GM19240 (cell line): Measurements from ENCODE around the gene HOTAIR.

ENCODE experiments used
- DNase-seq: peaks from one replicate; pipeline ENCODE4 v3.0.0; 2011; ENCODE audit warnings: low spot score; ENCODE audit not compliant: insufficient read length

Gene HOTAIR

GRCh38 chr12:53976172-53976822 lies 1.5 kb upstream of the HOTAIR start:
- no peak for DNase-seq

- no peak for DNase-seq
These were observed 862 bp upstream of the HOTAIR start for GRCh38 chr12:53975479-53976152.

- DNase-seq = no peak
These were observed 314 bp upstream of the HOTAIR start for GRCh38 chr12:53975064-53975471.

- no peak for DNase-seq
These were observed 1.3 kb downstream of the HOTAIR start for GRCh38 chr12:53973236-53974042.

- no peak for DNase-seq
These were observed 2.0 kb downstream of the HOTAIR start, which contains the start of gene HOXC11 for GRCh38 chr12:53972722-53973235. Gene HOXC11, plus strand, starts transcription at chr12:53973126. Its CDS starts 116 bp downstream, at chr12:53973242.

- no peak for DNase-seq
These were observed 2.5 kb downstream of the HOTAIR start for GRCh38 chr12:53972152-53972702.

- DNase-seq = no peak
These were observed 3.1 kb downstream of the HOTAIR start for GRCh38 chr12:53971686-53972085.

GRCh38 chr12:53971129-53971528 lies 3.6 kb downstream of the HOTAIR start:
- DNase-seq = no peak

- no peak for DNase-seq
These were observed 4.3 kb downstream of the HOTAIR start for GRCh38 chr12:53970451-53970850.

GRCh38 chr12:53969588-53970259 lies 5.0 kb downstream of the HOTAIR start:
- no peak for DNase-seq

GRCh38 chr12:53968214-53969127 lies 6.3 kb downstream of the HOTAIR start:
- DNase-seq = no peak

GRCh38 chr12:53967421-53967925 lies 7.3 kb downstream of the HOTAIR start:
- DNase-seq = no peak

- DNase-seq = no peak
These were observed 8.2 kb downstream of the HOTAIR start for GRCh38 chr12:53966385-53967133.

GRCh38 chr12:53966085-53966384 lies 8.7 kb downstream of the HOTAIR start:
- DNase-seq = no peak

GRCh38 chr12:53965281-53966084 lies 9.3 kb downstream of the HOTAIR start:
- no peak for DNase-seq

GRCh38 chr12:53964315-53964713 lies 10.4 kb downstream of the HOTAIR start:
- DNase-seq = no peak

- DNase-seq = no peak
These were observed 11.1 kb downstream of the HOTAIR start for GRCh38 chr12:53963434-53964314.
